ENCODE results near the gene KIF26B.

Gene KIF26B

DNA sequence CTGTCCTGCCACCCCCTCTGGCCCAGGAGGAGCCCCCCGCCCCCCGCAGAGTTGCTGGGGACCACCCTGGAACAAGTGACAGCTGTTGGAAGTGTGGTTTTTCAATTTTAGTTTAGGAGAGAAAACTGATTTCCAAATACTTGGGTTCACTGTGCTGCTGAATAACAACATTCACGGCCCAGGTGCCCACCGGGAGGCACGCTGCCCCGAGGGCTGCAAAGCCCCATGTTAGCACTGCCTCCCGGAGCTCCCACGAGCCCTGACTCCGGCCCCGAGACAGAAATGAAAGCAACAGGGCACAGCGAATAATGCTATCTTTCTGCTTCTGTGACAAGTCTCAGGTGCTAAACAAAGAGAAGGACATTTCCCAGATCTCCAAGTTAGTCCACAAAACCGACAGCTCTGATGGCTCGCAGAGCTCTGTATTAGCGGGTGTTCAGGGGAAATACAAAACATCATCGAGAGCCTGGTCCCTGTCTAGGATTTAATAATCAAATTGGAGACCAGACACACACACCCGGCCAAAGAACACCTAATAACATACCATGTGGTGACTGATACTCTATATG lies 451.5 kb downstream of the KIF26B start:
- TF ChIP-seq, protein P1, sequence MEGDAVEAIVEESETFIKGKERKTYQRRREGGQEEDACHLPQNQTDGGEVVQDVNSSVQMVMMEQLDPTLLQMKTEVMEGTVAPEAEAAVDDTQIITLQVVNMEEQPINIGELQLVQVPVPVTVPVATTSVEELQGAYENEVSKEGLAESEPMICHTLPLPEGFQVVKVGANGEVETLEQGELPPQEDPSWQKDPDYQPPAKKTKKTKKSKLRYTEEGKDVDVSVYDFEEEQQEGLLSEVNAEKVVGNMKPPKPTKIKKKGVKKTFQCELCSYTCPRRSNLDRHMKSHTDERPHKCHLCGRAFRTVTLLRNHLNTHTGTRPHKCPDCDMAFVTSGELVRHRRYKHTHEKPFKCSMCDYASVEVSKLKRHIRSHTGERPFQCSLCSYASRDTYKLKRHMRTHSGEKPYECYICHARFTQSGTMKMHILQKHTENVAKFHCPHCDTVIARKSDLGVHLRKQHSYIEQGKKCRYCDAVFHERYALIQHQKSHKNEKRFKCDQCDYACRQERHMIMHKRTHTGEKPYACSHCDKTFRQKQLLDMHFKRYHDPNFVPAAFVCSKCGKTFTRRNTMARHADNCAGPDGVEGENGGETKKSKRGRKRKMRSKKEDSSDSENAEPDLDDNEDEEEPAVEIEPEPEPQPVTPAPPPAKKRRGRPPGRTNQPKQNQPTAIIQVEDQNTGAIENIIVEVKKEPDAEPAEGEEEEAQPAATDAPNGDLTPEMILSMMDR (IDR thresholded peaks at IDR 0.05; ENCODE audit: low read depth, low read length, missing control alignments), result no peak
- H3K4me3 ChIP-seq (ENCODE audit: low read depth, low read length), result no peak overlapping the region
- no peak for DNase-seq (ENCODE audit: low read depth)
- in situ Hi-C loops (cut with HindIII; ENCODE audit: low sequenced_read_pairs), result no loop called here

DNA sequence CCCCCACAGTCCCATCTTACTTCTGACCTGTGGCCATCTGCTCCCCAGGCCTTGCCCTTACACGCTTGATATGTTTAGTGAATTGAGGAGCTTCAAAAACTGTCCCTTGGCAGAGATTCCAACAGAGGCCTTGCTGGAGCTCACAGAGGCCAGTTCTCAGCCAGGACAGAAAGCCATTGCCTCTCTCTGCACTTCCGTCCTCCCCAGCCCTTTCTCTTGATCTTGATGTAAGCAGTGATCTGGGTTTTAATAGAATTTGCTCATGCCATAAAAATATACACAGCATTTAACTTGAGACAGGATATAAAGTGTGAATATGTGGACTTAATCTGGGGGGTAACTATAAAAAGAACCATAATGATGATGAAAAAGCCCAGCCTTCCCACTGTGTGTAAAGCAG lies 453.5 kb downstream of the KIF26B start:
- in situ Hi-C loops (cut with HindIII; ENCODE audit: low sequenced_read_pairs), result no loop called here
- DNase-seq (ENCODE audit: low read depth), result no peak
- no peak overlapping the region for H3K4me3 ChIP-seq (ENCODE audit: low read depth, low read length)
- TF ChIP-seq, protein P1 (IDR thresholded peaks at IDR 0.05; ENCODE audit: low read depth, low read length, missing control alignments), result no peak

DNA sequence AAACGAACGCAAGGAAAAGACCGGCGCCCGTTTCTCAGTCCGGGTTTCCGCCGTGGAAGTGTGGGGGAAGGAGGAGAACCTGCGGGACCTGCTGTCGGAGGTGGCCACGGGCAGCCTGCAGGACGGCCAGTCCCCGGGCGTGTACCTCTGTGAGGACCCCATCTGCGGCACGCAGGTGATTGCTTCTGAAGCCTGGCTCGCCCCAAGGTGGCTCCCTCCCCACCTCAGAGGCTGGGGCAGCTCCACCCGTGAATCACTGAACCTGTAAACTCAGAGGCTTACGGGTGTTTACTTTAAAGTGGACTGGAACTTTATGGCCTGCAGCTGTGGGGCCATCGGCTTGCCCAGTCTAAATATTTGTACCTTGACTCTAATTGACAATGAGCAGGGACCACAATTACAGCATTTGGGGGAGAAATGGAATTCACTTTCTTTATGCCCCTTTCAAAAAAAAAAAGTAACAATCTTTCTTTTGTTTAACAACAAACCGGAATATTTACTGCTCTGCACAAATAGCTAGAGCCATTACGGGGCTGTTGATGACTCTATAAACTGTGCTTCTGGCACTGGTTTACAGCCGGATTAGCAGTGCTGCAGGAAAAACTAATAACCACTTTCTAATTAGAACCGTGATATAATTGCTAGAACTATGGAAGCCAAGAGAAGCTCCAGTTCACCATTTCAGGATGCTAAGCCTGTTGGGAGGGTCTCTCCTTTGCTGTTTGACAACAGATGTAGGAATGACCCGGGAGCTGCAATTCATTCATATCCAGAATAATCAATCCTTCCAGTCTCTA lies 454.8 kb downstream of the KIF26B start:
- no peak overlapping the region for H3K4me3 ChIP-seq (ENCODE audit: low read depth, low read length)
- in situ Hi-C loops (cut with HindIII; ENCODE audit: low sequenced_read_pairs), result no loop called here
- DNase-seq (ENCODE audit: low read depth), result no peak
- TF ChIP-seq, protein P1 (IDR thresholded peaks at IDR 0.05; ENCODE audit: low read depth, low read length, missing control alignments), result no peak

DNA sequence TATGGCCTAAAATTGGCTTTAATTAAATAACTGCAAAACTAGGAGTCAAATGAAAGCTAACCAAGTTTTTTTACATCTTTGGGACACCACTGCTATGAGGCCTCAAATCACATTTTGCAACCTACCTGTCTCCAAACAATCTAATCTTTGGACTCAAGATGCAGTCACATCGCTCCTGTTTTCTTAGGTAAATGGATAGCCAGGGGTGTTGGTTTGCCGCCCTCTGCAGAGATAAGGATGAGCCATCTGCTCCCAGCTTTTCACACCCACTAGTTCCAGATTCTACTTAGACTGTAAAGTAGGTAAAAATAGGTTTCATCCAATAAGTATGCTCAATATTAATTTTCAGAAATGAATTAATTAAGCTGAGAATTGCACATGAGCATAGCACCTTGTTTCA lies 456.5 kb downstream of the KIF26B start:
- DNase-seq (ENCODE audit: low read depth), result no peak
- TF ChIP-seq, protein P1 (IDR thresholded peaks at IDR 0.05; ENCODE audit: low read depth, low read length, missing control alignments), result no peak
- no peak overlapping the region for H3K4me3 ChIP-seq (ENCODE audit: low read depth, low read length)
- in situ Hi-C loops (cut with HindIII; ENCODE audit: low sequenced_read_pairs), result no loop called here

DNA sequence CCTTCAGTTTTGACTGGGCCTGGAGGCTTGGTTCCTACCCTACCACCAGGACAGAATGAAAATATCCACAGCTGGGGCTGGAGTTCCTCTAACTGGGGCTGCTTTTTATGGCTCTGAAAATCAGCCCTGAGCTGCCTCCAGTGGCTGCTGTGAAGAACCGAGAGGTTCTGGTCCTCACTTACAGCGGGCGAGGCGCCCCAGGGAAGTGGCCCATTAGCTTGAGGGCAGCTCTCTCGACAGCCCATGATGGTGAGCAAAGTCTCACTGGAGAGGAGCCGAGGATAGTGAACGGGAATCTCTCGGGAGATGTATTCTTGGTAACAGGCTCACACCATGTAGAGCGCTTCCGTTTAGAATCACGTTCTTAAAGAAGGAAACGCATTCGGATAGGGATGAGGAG lies 459.7 kb downstream of the KIF26B start:
- TF ChIP-seq, protein P1 (IDR thresholded peaks at IDR 0.05; ENCODE audit: low read depth, low read length, missing control alignments), result no peak
- in situ Hi-C loops (cut with HindIII; ENCODE audit: low sequenced_read_pairs), result no loop called here
- H3K4me3 ChIP-seq (ENCODE audit: low read depth, low read length), result no peak overlapping the region

DNA sequence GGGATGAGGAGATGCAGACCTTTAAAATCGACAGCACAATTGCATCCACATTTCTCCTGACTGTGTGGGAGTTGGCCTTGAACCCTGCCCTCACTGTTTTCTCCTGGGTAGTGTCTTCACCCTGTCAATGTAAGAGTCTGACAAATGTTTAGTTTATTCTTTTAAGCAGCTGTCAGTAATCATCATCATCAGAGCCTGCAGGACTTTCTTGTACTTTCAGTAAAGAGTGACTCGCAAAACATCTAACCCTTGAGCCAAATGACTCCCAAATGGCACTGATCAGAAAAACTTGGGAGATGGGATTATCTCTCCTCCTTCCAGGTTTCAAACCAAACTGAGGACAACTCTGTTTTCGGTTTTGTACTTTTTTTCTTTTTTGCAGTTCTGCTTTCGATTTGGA lies 460.2 kb downstream of the KIF26B start:
- DNase-seq (ENCODE audit: low read depth), result no peak
- in situ Hi-C loops (cut with HindIII; ENCODE audit: low sequenced_read_pairs), result no loop called here
- TF ChIP-seq, protein P1 (IDR thresholded peaks at IDR 0.05; ENCODE audit: low read depth, low read length, missing control alignments), result no peak
- H3K4me3 ChIP-seq (ENCODE audit: low read depth, low read length), result no peak overlapping the region

More for the DNA sequence above, 459.7 kb downstream of the KIF26B start:
- DNase-seq (ENCODE audit: low read depth), result no peak

All from astrocyte of the cerebellum (primary cell).